H1 (cell line): Measurements from ENCODE around the gene S100PBP.

Source experiments
- EZH2 ChIP-seq: fragments of 200-600 bp; sonication (generic); IDR thresholded peaks from 2 replicates; pipeline ENCODE4 v1.7.1; 2012; ENCODE audit warnings: low read depth, mild to moderate bottlenecking, moderate library complexity, low read length, inconsistent platforms; ENCODE audit not compliant: severe bottlenecking
- TF ChIP-seq, protein P1 (sequence below), 3 experiments: IDR thresholded peaks; 1 replicate in 2 of 3; 2 replicates in 1 of 3; pipeline versions ENCODE4 v1.5.1 to v1.6.1; 2011; ENCODE audit warnings: low read length in 3 of 3, mild to moderate bottlenecking in 3 of 3, inconsistent platforms in 2 of 3, low read depth in 1 of 3, moderate library complexity in 1 of 3; ENCODE audit not compliant: insufficient read depth in 1 of 3; ENCODE audit errors: control extremely low read depth in 1 of 3

GRCh38 chr1:32868806-32869455 is 51.5 kb downstream of the S100PBP start:
- TF ChIP-seq, protein P1, sequence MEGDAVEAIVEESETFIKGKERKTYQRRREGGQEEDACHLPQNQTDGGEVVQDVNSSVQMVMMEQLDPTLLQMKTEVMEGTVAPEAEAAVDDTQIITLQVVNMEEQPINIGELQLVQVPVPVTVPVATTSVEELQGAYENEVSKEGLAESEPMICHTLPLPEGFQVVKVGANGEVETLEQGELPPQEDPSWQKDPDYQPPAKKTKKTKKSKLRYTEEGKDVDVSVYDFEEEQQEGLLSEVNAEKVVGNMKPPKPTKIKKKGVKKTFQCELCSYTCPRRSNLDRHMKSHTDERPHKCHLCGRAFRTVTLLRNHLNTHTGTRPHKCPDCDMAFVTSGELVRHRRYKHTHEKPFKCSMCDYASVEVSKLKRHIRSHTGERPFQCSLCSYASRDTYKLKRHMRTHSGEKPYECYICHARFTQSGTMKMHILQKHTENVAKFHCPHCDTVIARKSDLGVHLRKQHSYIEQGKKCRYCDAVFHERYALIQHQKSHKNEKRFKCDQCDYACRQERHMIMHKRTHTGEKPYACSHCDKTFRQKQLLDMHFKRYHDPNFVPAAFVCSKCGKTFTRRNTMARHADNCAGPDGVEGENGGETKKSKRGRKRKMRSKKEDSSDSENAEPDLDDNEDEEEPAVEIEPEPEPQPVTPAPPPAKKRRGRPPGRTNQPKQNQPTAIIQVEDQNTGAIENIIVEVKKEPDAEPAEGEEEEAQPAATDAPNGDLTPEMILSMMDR (IDR thresholded peaks at IDR 0.05; ENCODE audit: control extremely low read depth in 1 of 3, insufficient read depth in 1 of 3, low read depth in 1 of 3, low read length in 3 of 3), result no peak
- no peak for TF ChIP-seq EZH2
